Glomerular visceral epithelial cell (primary cell): ENCODE measurements around the gene GRK4.
A peak's percentile ranks its signal among the peaks of the same experiment; 100 is the strongest.
"Not testable (repeated sequence)": the region's sequence is repeated elsewhere in the genome, so short reads cannot be mapped to it uniquely, and the experiment has no call there.

Experiments
- DNase-seq: peaks from one replicate; pipeline ENCODE4 v3.0.0-alpha.2; 2016; ENCODE audit errors: extremely low spot score

The GRK4 gene

GRCh38 chr4:2963175-2963965, at the start of gene GRK4, which contains the start of gene NOP14:
GRK4 (plus strand) TSS chr4:2963571; CDS start chr4:2964071, 500 bp downstream.
NOP14 (minus strand) TSS chr4:2963406; CDS start chr4:2963319, 87 bp downstream.
- DNase-seq = peak; percentile 98

GRCh38 chr4:2914256-2915126, 48.9 kb upstream of the GRK4 start:
- DNase-seq = no peak

- no peak for DNase-seq
These were observed 47.6 kb upstream of the GRK4 start for GRCh38 chr4:2915789-2916188.

- not testable (repeated sequence) for DNase-seq
These were observed 46.7 kb upstream of the GRK4 start for GRCh38 chr4:2916696-2917095.

GRCh38 chr4:2918300-2918699, 45.1 kb upstream of the GRK4 start:
- not testable (repeated sequence) for DNase-seq

- DNase-seq = not testable (repeated sequence)
These were observed 44.7 kb upstream of the GRK4 start for GRCh38 chr4:2918714-2919113.

GRCh38 chr4:2922453-2923101, 40.8 kb upstream of the GRK4 start:
- DNase-seq = peak; percentile 38

GRCh38 chr4:2923141-2923551, 40.2 kb upstream of the GRK4 start:
- DNase-seq = peak; percentile 40

- DNase-seq = no peak
These were observed 39.6 kb upstream of the GRK4 start for GRCh38 chr4:2923668-2924173.

GRCh38 chr4:2924286-2924685, 39.1 kb upstream of the GRK4 start:
- no peak for DNase-seq

- no peak for DNase-seq
These were observed 38.5 kb upstream of the GRK4 start for GRCh38 chr4:2924765-2925301.

- no peak for DNase-seq
These were observed 37.9 kb upstream of the GRK4 start for GRCh38 chr4:2925496-2925895.

- no peak for DNase-seq
These were observed 37.2 kb upstream of the GRK4 start for GRCh38 chr4:2925931-2926860.

- DNase-seq = no peak
These were observed 36.2 kb upstream of the GRK4 start for GRCh38 chr4:2927016-2927695.

GRCh38 chr4:2927696-2928075, 35.7 kb upstream of the GRK4 start:
- DNase-seq = no peak

GRCh38 chr4:2928242-2929176, 34.9 kb upstream of the GRK4 start:
- no peak for DNase-seq

GRCh38 chr4:2929469-2929868, 33.9 kb upstream of the GRK4 start:
- DNase-seq = no peak

GRCh38 chr4:2930135-2930757, 33.1 kb upstream of the GRK4 start:
- DNase-seq = no peak
